Measurements from ENCODE around the gene SPNS3.

Gene SPNS3

DNA sequence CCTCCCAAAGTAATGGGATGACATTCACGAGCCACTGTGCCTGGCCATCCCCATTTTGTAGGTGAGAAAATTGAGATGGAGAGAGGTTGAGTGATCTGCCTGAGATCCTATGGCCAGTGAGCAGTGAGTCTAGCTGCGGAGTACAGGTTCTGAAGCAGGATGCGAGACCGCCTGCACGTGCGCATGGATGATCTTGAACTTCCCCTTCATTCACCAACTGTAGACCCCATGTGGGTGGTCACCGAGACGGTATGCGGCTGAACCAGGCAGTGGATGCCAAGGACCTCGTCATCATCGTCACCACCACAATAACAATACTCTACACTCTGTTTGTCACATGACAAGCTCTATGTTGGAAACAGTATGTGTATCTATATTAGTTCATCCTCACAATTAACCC is 6.2 kb upstream of the SPNS3 start:
- no peak for DNase-seq (ENCODE audit: low read depth in 2 of 2)

DNA sequence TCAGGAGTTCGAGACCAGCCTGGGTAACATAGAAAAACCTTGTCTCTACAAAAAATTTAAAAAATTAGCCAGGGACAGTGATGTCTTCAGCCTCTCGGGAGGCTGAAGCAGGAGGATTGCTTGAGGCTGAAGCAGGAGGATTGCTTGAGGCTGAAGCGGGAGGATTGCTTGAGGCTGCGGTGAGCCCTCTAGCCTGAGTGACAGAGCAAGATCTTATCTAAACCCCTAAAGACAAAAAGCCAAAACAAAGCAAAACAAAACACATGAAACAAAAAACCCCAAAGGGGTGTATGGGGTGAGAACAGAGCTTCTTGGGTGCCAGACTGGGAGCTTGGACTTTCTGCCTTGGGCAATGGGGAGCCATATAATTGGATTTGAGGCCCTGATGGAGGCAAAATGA is 2.6 kb downstream of the SPNS3 start:
- DNase-seq (ENCODE audit: low read depth in 2 of 2) = no peak

DNA sequence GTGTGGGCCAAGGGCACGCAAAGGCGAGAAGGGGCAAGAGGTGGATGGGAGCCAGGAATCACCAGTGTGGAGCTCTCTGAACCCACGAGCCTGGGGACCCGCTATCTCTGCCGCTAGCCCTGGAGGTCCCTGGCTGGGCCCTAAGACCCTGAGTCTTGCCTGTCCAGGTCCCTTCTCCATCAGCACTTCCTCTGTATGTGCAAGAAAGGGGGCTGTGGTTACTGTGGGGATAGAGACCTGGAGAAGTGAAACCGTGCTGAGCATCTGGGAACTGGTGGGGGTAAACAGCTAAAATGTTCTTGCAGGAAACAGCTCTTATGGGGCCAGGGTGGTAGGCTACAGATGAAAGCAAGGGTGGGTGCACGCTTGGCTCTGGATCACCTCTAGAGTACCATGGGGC is 3.1 kb downstream of the SPNS3 start:
- no peak for DNase-seq (ENCODE audit: low read depth in 2 of 2)

DNA sequence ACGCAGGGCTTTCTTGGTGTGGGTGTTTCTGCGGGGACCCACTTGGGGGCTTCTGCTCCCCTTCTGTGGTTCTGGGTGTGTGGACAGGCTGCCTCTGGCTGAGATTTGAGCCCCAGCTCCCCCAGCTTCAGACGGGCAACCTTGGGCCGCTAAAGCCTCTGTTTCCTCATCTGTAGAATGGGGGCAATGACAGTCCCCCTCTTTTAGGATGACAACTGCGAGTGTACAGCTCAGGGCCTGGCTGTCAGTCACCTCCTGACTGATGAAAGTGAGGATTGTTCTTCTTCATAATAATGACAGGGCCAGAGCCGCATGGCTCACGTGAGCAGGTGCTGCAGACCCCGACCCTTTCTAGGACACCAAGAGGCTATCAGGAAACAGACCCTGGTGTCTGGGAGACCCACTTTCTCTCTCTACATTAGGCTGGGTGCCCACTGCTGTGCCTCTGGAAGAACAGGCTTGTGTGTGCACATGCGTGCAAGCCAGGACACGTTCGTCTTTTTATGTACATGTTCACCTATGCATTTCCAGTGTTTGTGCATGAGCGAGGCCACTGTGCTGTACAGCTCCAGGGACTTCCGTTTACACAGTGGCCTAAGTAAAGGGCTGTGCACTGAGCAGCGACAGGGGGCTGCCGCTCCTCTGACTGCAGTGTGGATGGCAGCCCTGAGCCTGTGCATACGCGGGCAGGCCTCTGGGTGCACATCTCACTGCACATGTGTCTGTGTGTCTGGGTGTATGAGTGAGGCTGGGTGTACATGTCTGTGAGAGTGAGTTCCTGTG is 4.6 kb downstream of the SPNS3 start:
- DNase-seq (ENCODE audit: low read depth in 2 of 2) = no peak

DNA sequence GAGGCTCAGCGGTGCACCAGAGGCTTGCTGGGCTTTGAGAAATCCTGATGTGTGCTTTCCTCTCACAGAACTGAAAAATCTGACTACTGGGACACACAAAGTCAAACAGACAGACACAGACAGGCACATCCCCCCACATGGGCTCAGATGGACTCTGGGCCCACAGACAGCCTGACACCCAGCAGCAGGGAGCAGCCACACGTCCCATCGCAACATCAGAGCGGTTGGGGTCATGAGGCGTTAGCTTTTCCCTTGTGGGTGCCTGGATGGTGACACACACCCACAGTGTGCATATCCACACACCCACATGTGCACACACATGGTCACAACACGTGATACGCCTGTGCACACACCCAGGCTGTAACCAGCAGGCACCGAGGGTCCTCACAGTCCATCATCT is 6.3 kb downstream of the SPNS3 start:
- no peak for DNase-seq (ENCODE audit: low read depth in 2 of 2)

DNA sequence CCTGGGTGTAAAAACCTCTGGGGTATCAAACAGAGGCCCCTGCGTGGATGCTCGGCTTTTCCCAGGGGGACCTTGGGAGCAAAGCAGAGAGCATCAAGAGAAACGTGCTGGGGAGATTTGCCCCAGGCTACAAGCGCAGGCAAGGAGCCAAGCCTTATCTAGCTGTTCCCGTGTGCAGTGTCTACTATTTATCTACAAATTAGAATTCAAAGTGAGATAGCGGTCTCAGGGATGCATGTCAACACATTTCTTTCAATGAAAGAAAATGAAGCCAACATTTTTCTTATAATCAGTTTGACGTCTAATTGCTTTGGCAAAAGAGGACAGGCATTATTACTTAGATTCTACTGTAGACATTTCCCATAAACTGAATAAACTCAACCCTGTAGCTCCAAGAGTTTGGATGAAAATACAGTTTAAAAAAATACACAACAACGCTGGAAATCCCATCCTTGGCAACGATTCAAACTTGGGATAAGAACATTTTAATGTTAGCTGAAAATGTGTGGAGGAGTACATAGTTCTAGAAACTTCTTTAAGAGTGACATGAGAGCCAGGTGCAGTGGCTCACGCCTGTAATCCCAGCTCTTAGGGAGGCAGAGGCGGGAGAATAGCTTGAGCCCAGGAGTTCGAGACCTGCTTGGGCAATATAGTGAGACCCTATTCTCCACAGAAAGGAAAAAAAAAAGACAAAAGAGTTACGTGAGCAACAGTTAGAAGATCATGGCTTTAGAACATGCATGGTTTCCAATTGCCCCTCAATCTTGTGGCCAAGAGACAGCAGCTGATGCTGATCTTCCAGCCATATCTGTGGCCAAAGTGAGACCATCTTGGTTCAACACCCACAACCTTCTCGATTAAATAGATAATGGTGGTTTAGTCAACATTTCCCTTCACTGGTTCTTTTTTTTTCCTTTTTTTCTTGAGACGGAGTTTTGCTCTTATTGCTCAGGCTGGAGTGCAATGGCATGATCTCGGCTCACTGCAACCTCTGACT is 7.2 kb downstream of the SPNS3 start:
- DNase-seq (ENCODE audit: low read depth in 2 of 2) = no peak

DNA sequence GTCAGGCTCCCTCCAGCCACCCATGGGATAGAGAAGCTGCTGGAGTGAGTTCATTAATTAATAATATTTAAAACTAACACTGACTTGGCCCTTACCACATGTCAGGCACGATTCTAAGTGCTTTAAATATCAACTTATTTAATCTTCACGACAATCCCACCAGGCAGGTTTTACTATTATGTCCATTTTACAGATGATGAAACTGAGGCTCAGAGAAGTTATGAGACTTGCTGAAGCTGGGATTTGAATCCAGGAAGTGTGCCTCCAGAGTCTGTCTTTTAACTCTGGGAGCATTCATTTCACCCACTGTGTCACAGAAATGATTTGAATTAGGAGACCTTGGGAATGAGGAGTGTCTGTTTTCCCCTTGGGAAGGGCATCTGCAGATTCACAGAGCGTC is 8.8 kb downstream of the SPNS3 start:
- DNase-seq (ENCODE audit: low read depth in 2 of 2) = no peak

DNA sequence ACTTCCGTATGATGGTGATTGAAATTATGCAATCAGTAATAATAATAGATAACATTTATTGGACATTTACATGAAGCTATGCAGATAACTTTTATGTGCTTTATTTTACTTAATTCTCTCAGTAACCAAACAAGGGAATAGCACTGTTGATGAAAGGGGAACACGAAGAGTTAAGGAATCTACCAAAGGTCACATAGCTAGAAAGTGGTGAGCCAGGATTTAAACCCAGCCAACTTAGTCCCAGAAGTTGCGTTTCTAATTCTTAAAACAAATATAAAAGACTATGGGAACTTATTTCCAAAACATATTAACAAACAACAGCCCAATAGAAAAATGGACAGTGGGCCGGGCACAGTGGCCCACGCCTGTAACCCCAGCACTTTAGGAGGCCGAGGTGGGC is 9.7 kb downstream of the SPNS3 start:
- no peak for DNase-seq (ENCODE audit: low read depth in 2 of 2)

DNA sequence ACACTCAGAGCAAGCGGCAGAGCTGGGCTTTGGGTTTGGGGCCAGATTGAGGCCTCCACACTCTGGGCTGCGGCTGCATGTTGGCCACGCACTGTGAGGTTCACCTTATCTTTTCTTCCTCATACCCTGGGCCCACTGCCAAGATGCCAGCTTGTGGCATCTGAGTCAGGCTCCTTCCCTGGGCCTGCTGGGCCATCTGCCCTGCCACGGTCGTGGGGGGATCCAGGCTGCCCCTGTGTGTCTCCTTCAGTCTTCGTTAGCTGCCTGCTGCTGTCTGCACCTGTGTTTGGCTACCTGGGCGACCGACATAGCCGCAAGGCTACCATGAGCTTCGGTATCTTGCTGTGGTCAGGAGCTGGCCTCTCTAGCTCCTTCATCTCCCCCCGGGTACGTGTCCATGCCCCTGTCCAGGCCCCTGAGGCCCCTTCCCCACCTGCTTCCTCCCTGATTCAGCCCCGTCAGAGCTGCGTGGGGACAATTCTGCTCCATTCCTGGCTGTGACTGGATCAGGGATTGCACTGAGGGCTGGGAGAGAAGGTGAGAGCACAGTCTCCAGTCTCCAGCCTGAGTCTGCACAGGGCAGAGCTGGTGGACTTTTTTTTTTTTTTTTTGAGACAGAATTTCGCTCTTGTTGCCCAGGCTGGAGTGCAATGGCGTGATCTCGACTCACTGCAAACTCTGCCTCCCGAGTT is 11.2 kb downstream of the SPNS3 start:
- no peak for DNase-seq (ENCODE audit: low read depth in 2 of 2)

DNA sequence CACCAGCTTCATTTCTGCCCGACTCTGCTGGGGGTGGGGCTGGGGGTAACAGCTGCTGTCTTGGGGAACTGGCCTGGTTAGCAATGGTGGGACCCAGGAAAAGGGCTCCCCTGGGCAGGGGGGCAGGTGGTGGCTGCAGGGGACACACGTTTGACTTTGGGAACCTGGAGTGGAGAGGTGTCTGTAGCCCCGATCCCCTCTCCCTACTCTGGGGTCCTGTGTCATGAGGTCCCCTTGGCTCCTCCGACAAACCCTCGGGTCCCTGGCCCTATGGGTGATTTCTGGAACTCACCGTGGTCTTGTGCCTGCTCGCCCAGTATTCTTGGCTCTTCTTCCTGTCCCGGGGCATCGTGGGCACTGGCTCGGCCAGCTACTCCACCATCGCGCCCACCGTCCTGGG is 12.0 kb downstream of the SPNS3 start:
- DNase-seq (ENCODE audit: low read depth in 2 of 2) = no peak

DNA sequence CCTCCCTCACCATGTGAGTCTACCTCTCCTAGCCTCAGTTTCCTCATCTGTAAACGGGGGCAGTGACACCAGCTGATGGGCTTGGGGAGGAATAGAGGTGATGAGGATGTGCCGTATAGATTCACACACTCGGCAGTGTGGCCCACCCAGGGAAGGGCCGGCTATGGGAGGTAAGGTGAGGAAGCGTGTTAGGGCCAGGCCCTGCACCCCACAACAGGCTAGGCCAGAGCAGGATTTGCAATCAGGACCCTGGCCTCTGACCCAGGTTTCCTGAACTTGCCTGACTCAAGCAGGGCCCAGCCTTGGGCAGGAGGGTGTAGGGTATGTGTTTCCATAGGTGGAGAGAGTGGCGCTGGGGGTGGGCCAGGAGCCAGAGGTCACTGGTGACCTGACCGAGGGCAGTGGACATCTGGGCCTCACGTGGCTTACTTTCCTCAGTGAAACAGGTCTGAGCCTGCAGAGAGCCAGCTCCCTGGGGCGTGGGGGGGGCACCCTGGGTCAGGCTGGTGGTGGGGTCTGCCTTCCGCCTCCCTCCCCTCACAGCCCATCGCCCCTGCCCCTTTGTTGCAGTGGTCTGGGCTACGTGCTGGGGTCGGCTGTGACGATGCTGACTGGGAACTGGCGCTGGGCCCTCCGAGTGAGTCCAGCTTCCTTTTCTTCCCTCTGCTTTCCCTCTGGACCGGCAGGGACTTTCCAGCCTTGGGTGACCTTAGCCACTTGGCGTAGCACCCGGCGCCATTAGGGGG is 12.8 kb downstream of the SPNS3 start:
- DNase-seq (ENCODE audit: low read depth in 2 of 2) = no peak

DNA sequence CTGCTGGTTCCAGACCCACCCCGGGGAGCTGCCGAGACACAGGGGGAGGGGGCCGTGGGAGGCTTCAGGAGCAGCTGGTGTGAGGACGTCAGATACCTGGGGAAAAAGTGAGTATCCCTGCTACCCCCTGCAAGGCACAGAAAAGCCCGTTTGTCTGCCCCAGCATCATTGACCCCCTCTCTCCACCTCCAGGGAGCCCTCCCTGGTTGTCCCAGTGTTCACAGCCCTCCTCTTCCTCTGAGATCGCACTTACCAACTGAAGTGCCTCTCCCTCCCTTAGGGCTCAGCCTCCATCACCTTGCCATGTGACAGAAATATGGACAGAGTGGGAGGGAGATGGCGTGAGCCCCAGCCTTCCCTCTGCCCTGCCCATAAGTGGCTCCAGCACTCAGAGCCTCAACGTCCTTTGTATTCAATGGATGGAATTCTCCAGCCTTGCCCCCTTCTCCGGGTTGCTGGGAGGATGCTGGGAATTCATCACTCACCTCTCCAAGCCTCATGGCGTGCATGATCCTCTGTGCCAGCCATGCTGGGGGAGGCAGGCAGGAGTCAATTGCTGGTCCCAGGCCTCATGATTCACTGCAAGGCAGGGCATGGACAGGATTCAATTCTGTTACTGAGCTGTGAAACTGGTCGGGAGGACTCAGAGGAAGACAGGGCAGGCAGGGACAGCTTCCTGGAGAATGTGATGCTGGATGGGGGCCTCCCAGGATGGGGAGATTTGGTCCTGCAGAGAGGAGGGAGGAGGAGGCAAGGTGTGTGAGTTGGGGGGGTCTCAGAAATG is 14.6 kb downstream of the SPNS3 start:
- no peak for DNase-seq (ENCODE audit: low read depth in 2 of 2)

DNA sequence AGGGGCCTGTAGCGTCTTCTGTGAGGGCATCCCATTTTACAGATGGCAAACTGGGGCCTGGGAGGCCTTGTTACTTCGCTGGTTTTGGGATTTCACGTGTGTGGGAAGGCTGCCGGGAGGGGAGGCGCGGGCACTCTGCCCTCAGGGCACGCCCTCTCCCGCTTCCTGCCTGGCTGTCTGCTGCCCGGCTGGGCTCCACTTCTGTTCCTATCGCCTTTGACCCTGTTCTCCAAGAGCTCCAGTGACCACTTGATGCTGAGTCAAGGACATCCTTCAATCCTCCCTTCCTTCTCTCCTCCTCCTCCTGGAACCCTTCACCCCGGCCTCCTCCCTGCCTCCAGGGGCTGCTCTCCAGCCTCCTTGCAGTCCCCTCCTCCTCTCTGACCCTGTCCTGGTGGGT is 16.0 kb downstream of the SPNS3 start:
- no peak for DNase-seq (ENCODE audit: low read depth in 2 of 2)

DNA sequence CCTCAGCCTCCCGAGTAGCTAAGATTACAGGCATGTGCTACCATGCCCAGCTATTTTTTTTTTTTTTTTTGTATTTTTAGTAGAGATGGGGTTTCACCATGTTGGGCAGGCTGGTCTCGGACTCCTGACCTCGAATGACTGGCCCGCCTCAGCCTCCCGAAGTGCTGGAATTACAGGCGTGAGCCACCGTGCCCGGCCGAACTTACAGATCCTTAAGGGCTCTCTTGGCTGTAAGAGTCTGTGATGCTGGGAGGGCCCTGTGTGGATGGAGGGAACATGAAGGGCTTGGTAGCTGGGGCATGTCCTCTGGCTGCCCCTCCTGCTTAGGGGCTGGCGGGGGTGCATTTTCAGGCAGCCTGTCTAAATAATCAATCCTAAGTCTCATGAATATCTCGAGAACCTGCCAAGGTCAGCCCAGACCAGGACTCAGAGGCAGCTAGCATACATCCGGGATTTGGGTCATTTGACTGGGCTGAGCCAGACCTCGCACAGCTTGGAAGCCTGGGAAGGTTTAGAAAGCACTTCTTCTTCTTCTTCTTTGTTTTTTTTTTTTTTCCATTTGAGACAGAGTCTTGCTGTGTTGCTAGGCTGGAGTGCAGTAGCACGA is 17.1 kb downstream of the SPNS3 start:
- no peak for DNase-seq (ENCODE audit: low read depth in 2 of 2)

DNA sequence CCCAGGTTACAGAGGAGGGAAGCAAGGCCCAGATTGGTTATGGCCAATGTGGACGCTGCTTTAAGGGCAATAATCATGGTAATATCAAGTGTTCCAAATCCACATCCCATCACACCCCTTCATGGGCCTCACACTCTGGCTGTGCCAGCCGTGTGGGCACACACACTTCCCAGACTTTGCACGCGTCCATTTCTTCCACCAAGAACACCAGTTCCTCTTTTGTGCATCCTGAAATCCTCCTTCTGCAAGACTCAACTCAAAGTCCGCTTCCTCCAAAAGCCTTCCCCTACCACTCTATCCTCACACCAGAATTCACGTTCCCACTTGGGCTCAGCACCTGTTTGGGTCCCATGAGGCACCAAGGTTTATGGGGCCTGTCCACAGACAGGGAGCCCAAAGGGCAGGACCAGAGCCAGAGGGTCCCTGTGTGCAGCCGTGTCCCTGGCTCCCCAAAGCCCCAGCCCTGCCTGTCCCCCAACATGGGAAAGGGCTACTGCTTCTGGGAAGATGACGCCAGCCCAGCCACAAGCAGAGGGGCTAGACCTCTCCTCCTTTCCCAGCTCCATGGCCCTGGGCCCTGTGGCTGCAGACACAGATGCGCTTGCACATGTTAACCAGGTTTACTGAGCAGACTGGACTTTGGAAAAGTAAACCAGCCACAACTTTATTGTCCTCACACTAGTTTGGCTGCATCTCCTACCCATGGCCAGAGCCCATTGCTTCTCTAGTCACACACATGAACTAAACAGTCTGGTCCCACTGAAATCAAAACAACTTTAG is 20.3 kb downstream of the SPNS3 start:
- DNase-seq (ENCODE audit: low read depth in 2 of 2) = no peak

DNA sequence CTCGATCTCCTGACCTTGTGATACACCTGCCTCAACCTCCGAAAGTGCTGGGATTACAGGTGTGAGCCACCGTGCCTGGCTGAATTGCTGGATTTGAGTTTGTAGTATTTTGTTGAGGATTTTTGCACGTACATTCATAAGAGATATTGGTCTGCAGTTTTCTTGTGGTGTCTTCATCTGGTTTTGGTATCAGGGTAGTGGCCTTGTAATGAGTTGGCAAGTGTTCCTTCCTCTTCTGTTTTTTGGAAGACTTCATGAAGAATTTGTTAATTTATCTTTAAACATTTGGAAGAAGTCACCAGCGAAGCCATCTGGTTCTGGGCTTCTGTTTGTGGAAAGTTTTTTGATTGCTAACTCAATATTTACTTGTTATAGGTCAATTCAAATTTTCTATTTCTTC is 26.9 kb downstream of the SPNS3 start:
- no peak for DNase-seq (ENCODE audit: low read depth in 2 of 2)

DNA sequence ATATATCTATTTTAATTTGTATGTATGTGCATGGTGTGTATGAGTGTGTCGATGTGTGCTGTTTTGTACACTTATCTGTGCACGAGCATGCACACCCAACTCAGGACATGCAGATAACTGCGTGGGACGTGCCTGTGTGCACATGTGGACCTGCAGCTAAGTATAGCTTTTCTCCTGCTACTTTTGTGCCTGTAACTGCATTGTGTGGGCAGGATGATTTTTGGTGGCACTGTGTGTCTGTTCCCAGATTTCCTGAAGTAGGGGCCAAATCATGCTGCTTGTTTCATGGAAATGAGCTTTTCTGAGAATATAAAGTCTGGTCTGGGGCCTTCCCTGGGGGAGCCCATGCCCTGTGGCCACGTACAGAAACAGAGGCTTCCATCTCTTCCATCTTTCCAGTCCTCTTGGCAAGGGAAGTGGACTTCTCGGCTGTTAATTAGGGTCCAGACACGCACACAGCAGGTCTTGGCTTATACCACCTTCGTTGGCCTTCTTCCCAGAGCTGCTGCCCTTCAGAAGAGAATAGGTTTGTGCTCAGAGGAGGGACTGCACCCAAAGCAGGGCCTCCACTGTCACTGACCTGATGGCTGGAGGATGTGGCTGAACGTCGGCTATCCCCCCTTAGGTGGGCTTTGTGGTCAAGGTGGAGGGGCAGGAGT is 30.2 kb downstream of the SPNS3 start:
- DNase-seq (ENCODE audit: low read depth in 2 of 2) = no peak

DNA sequence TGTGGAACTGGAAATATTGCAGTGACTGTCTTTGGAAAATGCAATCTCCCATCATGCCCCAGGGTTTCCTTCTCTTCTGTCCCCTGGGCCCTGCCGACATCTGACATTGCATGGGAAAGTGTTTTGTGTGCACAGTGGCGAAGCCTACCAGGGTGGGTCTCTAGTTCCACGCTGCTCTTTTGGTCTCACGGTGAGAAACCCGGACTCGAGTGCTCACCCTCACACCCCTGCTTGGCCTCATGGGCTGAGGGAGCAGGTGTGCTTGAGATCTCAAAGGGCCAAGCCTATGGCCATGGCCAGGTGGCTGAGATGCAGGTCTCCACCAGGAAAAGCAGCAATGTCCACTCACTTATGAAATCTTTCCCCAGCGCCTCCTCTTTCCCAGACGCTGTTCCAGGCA is 32.0 kb downstream of the SPNS3 start:
- no peak for DNase-seq (ENCODE audit: low read depth in 2 of 2)

DNA sequence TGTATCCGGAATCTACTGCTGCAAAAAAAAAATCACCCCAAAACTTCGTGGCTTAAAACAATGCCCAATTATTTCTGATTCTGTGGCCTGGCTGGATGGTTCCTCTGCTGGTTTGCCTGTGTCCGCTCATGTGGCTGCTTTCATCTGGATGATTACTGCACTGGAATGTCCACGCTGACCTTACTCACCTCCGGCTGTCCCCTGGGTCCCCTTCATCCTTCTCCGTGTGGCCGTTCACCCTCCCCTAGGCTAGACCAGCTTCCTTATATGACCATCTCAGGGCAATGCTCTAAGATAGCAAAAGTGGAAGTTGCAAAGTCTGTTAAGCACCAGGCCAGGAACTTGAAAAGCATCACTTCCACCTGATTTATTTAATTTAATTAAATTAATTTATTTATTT is 33.5 kb downstream of the SPNS3 start:
- no peak for DNase-seq (ENCODE audit: low read depth in 2 of 2)

Data from stimulated activated CD8-positive, alpha-beta memory T cell treated with anti-CD3 and anti-CD28 coated beads, Interleukin-15, amount 100 ng/mL, for 48 hours (primary cell).